ENCODE data around the gene KCNN3. TPM values are rescaled to one million over a fixed set of nuclear protein-coding genes. Genes with fewer than 3 reads are reported as not detected.

The KCNN3 gene
- total RNA-seq, 2 experiments from 2014 or later, result not detected

- H3K27me3 Mint-ChIP-seq (ENCODE audit: low read depth), result peaks cover 6% of the 10 kb centered on the region
- ChIA-PET POLR2A (no interaction called here), CTCF (no interaction called here)
- no peak for ATAC-seq
- no peak overlapping the region for H3K27ac Mint-ChIP-seq
- no peaks in the 10 kb centered on the region for H3K9me3 Mint-ChIP-seq (ENCODE audit: insufficient read depth)
- H3K4me1 Mint-ChIP-seq (ENCODE audit: low read depth), result peaks cover 9% of the 10 kb centered on the region
- H3K4me3 Mint-ChIP-seq, result no peak overlapping the region
- DNase-seq, result no peak
- H3K36me3 Mint-ChIP-seq (ENCODE audit: low read depth), result no peaks in the 10 kb centered on the region
Measured at GRCh38 chr1:154835531-154836324, 34.4 kb downstream of the KCNN3 start.

GRCh38 chr1:154833841-154834240 is 36.2 kb downstream of the KCNN3 start:
- Mint-ChIP-seq H3K36me3 (ENCODE audit: low read depth) (no peaks in the 10 kb centered on the region), H3K4me3 (no peak overlapping the region), H3K9me3 (ENCODE audit: insufficient read depth) (no peaks in the 10 kb centered on the region), H3K27ac (no peak overlapping the region), H3K27me3 (ENCODE audit: low read depth) (peaks cover 6% of the 10 kb centered on the region), H3K4me1 (ENCODE audit: low read depth) (peaks cover 5% of the 10 kb centered on the region)
- DNase-seq (no peak), ATAC-seq (no peak)
- ChIA-PET POLR2A (interaction anchor here (0.6 kb wide), 1 partner anchor 252 kb away, joined by 3 read pairs; no protein-coding TSS in a partner anchor), CTCF (interaction anchor here (0.6 to 1.7 kb wide), 5 partner anchors 31 to 186 kb away, joined by 3 to 5 read pairs (median 3); no protein-coding TSS in a partner anchor)

GRCh38 chr1:154833209-154833608 is 36.9 kb downstream of the KCNN3 start:
- peaks cover 6% of the 10 kb centered on the region for H3K27me3 Mint-ChIP-seq (ENCODE audit: low read depth)
- no peaks in the 10 kb centered on the region for H3K36me3 Mint-ChIP-seq (ENCODE audit: low read depth)
- POLR2A ChIA-PET, result no interaction called here
- no peak overlapping the region for H3K4me3 Mint-ChIP-seq
- H3K4me1 Mint-ChIP-seq (ENCODE audit: low read depth), result peaks cover 5% of the 10 kb centered on the region
- H3K27ac Mint-ChIP-seq, result no peak overlapping the region
- DNase-seq (no peak), ATAC-seq (no peak)
- CTCF ChIA-PET, result interaction anchor here (0.6 to 1.2 kb wide), 4 partner anchors 44 to 187 kb away, joined by 3 to 5 read pairs (median 4); no protein-coding TSS in a partner anchor
- H3K9me3 Mint-ChIP-seq (ENCODE audit: insufficient read depth), result no peaks in the 10 kb centered on the region

- no peak for ATAC-seq
- peaks cover 6% of the 10 kb centered on the region for H3K27me3 Mint-ChIP-seq (ENCODE audit: low read depth)
- no peak for DNase-seq
- H3K4me1 Mint-ChIP-seq (ENCODE audit: low read depth), result peaks cover 5% of the 10 kb centered on the region
- ChIA-PET CTCF (interaction anchor here (0.6 kb wide), 1 partner anchor 84 kb away, joined by 4 read pairs; no protein-coding TSS in a partner anchor), POLR2A (no interaction called here)
- no peak overlapping the region for H3K4me3 Mint-ChIP-seq
- H3K36me3 Mint-ChIP-seq (ENCODE audit: low read depth), result no peaks in the 10 kb centered on the region
- H3K9me3 Mint-ChIP-seq (ENCODE audit: insufficient read depth), result no peaks in the 10 kb centered on the region
- H3K27ac Mint-ChIP-seq, result no peak overlapping the region
Measured at GRCh38 chr1:154832384-154832783, 37.7 kb downstream of the KCNN3 start.

GRCh38 chr1:154831462-154831861 is 38.6 kb downstream of the KCNN3 start:
- H3K27ac Mint-ChIP-seq, result no peak overlapping the region
- H3K9me3 Mint-ChIP-seq (ENCODE audit: insufficient read depth), result no peaks in the 10 kb centered on the region
- no peak overlapping the region for H3K4me3 Mint-ChIP-seq
- DNase-seq, result no peak
- H3K27me3 Mint-ChIP-seq (ENCODE audit: low read depth), result peaks cover 8% of the 10 kb centered on the region
- POLR2A ChIA-PET, result no interaction called here
- CTCF ChIA-PET, result no interaction called here
- peaks cover 5% of the 10 kb centered on the region for H3K4me1 Mint-ChIP-seq (ENCODE audit: low read depth)
- ATAC-seq, result no peak
- H3K36me3 Mint-ChIP-seq (ENCODE audit: low read depth), result no peaks in the 10 kb centered on the region

GRCh38 chr1:154829062-154829461 is 41.0 kb downstream of the KCNN3 start:
- POLR2A ChIA-PET, result interaction anchor here (0.9 kb wide), 1 partner anchor 9 kb away, joined by 4 read pairs; no protein-coding TSS in a partner anchor
- H3K4me1 Mint-ChIP-seq (ENCODE audit: low read depth), result peaks cover 5% of the 10 kb centered on the region
- no peaks in the 10 kb centered on the region for H3K9me3 Mint-ChIP-seq (ENCODE audit: insufficient read depth)
- no peak overlapping the region for H3K4me3 Mint-ChIP-seq
- CTCF ChIA-PET, result interaction anchor here (0.8 to 1.8 kb wide), 3 partner anchors 9 to 37 kb away, joined by 3 to 4 read pairs (median 4); no protein-coding TSS in a partner anchor
- peaks cover 4% of the 10 kb centered on the region for H3K27me3 Mint-ChIP-seq (ENCODE audit: low read depth)
- no peak overlapping the region for H3K27ac Mint-ChIP-seq
- ATAC-seq (no peak), DNase-seq (no peak)
- no peaks in the 10 kb centered on the region for H3K36me3 Mint-ChIP-seq (ENCODE audit: low read depth)

GRCh38 chr1:154824179-154825000 is 45.7 kb downstream of the KCNN3 start:
- H3K9me3 Mint-ChIP-seq (ENCODE audit: insufficient read depth), result no peaks in the 10 kb centered on the region
- ChIA-PET POLR2A (interaction anchor here (1.2 kb wide), 1 partner anchor 9 kb away, joined by 4 read pairs; no protein-coding TSS in a partner anchor), CTCF (interaction anchor here (2.5 kb wide), 1 partner anchor 33 kb away, joined by 9 read pairs; no protein-coding TSS in a partner anchor)
- no peak for ATAC-seq
- peaks cover 15% of the 10 kb centered on the region for H3K4me1 Mint-ChIP-seq (ENCODE audit: low read depth)
- DNase-seq, result no peak
- peaks cover 2% of the 10 kb centered on the region for H3K27me3 Mint-ChIP-seq (ENCODE audit: low read depth)
- H3K36me3 Mint-ChIP-seq (ENCODE audit: low read depth), result no peaks in the 10 kb centered on the region
- no peak overlapping the region for H3K27ac Mint-ChIP-seq
- no peak overlapping the region for H3K4me3 Mint-ChIP-seq

GRCh38 chr1:154822717-154823116 is 47.4 kb downstream of the KCNN3 start:
- ATAC-seq (no peak), DNase-seq (no peak)
- Mint-ChIP-seq H3K9me3 (ENCODE audit: insufficient read depth) (no peaks in the 10 kb centered on the region), H3K4me1 (ENCODE audit: low read depth) (peaks cover 16% of the 10 kb centered on the region), H3K36me3 (ENCODE audit: low read depth) (no peaks in the 10 kb centered on the region), H3K4me3 (no peak overlapping the region), H3K27me3 (ENCODE audit: low read depth) (peaks cover 2% of the 10 kb centered on the region), H3K27ac (no peak overlapping the region)
- ChIA-PET CTCF (no interaction called here), POLR2A (no interaction called here)

GRCh38 chr1:154822233-154822632 is 47.8 kb downstream of the KCNN3 start:
- no peaks in the 10 kb centered on the region for H3K9me3 Mint-ChIP-seq (ENCODE audit: insufficient read depth)
- no peaks in the 10 kb centered on the region for H3K36me3 Mint-ChIP-seq (ENCODE audit: low read depth)
- ChIA-PET CTCF (no interaction called here), POLR2A (no interaction called here)
- peaks cover 1% of the 10 kb centered on the region for H3K27me3 Mint-ChIP-seq (ENCODE audit: low read depth)
- peaks cover 16% of the 10 kb centered on the region for H3K4me1 Mint-ChIP-seq (ENCODE audit: low read depth)
- no peak overlapping the region for H3K27ac Mint-ChIP-seq
- no peak overlapping the region for H3K4me3 Mint-ChIP-seq
- no peak for DNase-seq
- ATAC-seq, result no peak

GRCh38 chr1:154821083-154821482 is 49.0 kb downstream of the KCNN3 start:
- Mint-ChIP-seq H3K36me3 (ENCODE audit: low read depth) (no peaks in the 10 kb centered on the region), H3K27ac (no peak overlapping the region), H3K4me1 (ENCODE audit: low read depth) (peaks cover 16% of the 10 kb centered on the region), H3K9me3 (ENCODE audit: insufficient read depth) (no peaks in the 10 kb centered on the region), H3K4me3 (no peak overlapping the region), H3K27me3 (ENCODE audit: low read depth) (peaks cover 2% of the 10 kb centered on the region)
- no peak for ATAC-seq
- POLR2A ChIA-PET, result no interaction called here
- no peak for DNase-seq
- CTCF ChIA-PET, result interaction anchor here (1.2 to 2.2 kb wide), 3 partner anchors 37 to 62 kb away, joined by 3 to 9 read pairs (median 4); no protein-coding TSS in a partner anchor

- DNase-seq (no peak), ATAC-seq (no peak)
- Mint-ChIP-seq H3K9me3 (ENCODE audit: insufficient read depth) (no peaks in the 10 kb centered on the region), H3K36me3 (ENCODE audit: low read depth) (no peaks in the 10 kb centered on the region), H3K27ac (peak overlapping the region; percentile 75), H3K4me3 (no peak overlapping the region), H3K27me3 (ENCODE audit: low read depth) (peaks cover 2% of the 10 kb centered on the region), H3K4me1 (ENCODE audit: low read depth) (peaks cover 16% of the 10 kb centered on the region)
- ChIA-PET CTCF (interaction anchor here (1.1 to 2.3 kb wide), 7 partner anchors 14 to 330 kb away, joined by 3 to 9 read pairs (median 4); partner anchors contain the start of gene PMVK), POLR2A (interaction anchor here (1.2 kb wide), 1 partner anchor 9 kb away, joined by 4 read pairs; no protein-coding TSS in a partner anchor)
Measured at GRCh38 chr1:154820646-154821045, 49.4 kb downstream of the KCNN3 start.

Data from activated CD8-positive, alpha-beta T cell treated with anti-CD3 and anti-CD28 coated beads, Interleukin-2, amount 10 ng/mL, durations not matched to agents 7 days and 5 days (primary cell).